DOHH2 (cell line): ENCODE measurements around the gene ITGA8.

ENCODE experiments used
- H3F3A ChIP-seq: fragments of 200-600 bp; sonication (generic), shearing (Covaris generic); 2 replicates; pipeline ENCODE4 v1.6.0; 2016; ENCODE audit warnings: antibody characterized with exemption, mild to moderate bottlenecking; ENCODE audit not compliant: control insufficient read depth, insufficient read depth
- H3K27ac ChIP-seq: fragments of 200-600 bp; sonication (generic); 2 replicates; pipeline ENCODE4 v1.5.1; 2014; ENCODE audit warnings: low read depth, mild to moderate bottlenecking, low read length, moderate library complexity
- H3K27me3 ChIP-seq: fragments of 200-600 bp; sonication (generic); 2 replicates; pipeline ENCODE4 v1.6.1; 2014; ENCODE audit warnings: mild to moderate bottlenecking, low read length, mixed read lengths; ENCODE audit not compliant: control insufficient read depth
- H3K36me3 ChIP-seq: fragments of 200-600 bp; sonication (generic); 2 replicates; pipeline ENCODE4 v1.6.1; 2014; ENCODE audit warnings: mild to moderate bottlenecking, low read length, moderate library complexity, mixed read lengths; ENCODE audit not compliant: control insufficient read depth
- H3K4me1 ChIP-seq: fragments of 200-600 bp; sonication (generic); 2 replicates; pipeline ENCODE4 v1.6.1; 2014; ENCODE audit warnings: mild to moderate bottlenecking, low read length, mixed read lengths; ENCODE audit not compliant: control insufficient read depth
- H3K4me2 ChIP-seq: fragments of 200-600 bp; sonication (generic); 2 replicates; pipeline ENCODE4 v1.6.0; 2014; ENCODE audit warnings: mild to moderate bottlenecking, low read length, moderate library complexity
- H3K4me3 ChIP-seq: fragments of 200-600 bp; sonication (generic); 2 replicates; pipeline ENCODE4 v1.5.1; 2014; ENCODE audit warnings: mild to moderate bottlenecking, low read length, mixed read lengths
- H3K79me2 ChIP-seq: fragments of 200-600 bp; sonication (generic); 2 replicates; pipeline ENCODE4 v1.6.1; 2014; ENCODE audit warnings: mild to moderate bottlenecking, low read length, mixed read lengths; ENCODE audit not compliant: control insufficient read depth
- H3K9me2 ChIP-seq: fragments of 200-600 bp; sonication (generic); replicated peaks from 2 replicates; pipeline ENCODE4 v1.6.1; 2014; ENCODE audit warnings: mild to moderate bottlenecking, low read length, mixed read lengths; ENCODE audit not compliant: control insufficient read depth
- H3K9me3 ChIP-seq: fragments of 200-600 bp; sonication (generic); 2 replicates; pipeline ENCODE4 v1.6.1; 2014; ENCODE audit warnings: antibody characterized with exemption, low read length, mixed read lengths; ENCODE audit not compliant: control insufficient read depth, insufficient read depth
- H4K20me1 ChIP-seq: fragments of 200-600 bp; sonication (generic); 2 replicates; pipeline ENCODE4 v1.6.0; 2014; ENCODE audit warnings: low read depth, mild to moderate bottlenecking, antibody characterized with exemption, low read length, moderate library complexity; ENCODE audit not compliant: control insufficient read depth, insufficient read depth
- CTCF ChIP-seq: fragments of 200-600 bp; sonication (generic); IDR thresholded peaks from one replicate; pipeline ENCODE4 v1.5.1; 2014; ENCODE audit warnings: antibody characterized with exemption, mild to moderate bottlenecking, low read depth, low read length; ENCODE audit not compliant: poor library complexity, severe bottlenecking
- EZH2phosphoT487 ChIP-seq: fragments of 200-600 bp; sonication (generic); IDR thresholded peaks from 2 replicates; pipeline ENCODE4 v1.6.1; 2017; ENCODE audit warnings: borderline replicate concordance, mild to moderate bottlenecking, antibody characterized with exemption, low read length, moderate library complexity, mixed read lengths

The ITGA8 gene

GRCh38 chr10:15725603-15726002 is 5.9 kb upstream of the ITGA8 start:
- Histone ChIP-seq H3K27me3 (no peaks in the 10 kb centered on the region), H4K20me1 (no peaks in the 10 kb centered on the region), H3K79me2 (no peaks in the 10 kb centered on the region), H3K4me3 (no peak overlapping the region), H3K4me2 (no peak overlapping the region), H3K9me2 (no peaks in the 10 kb centered on the region), H3K4me1 (no peaks in the 10 kb centered on the region), H3F3A (no peaks in the 10 kb centered on the region), H3K27ac (no peak overlapping the region), H3K36me3 (no peaks in the 10 kb centered on the region), H3K9me3 (no peaks in the 10 kb centered on the region)
- no peak for TF ChIP-seq EZH2phosphoT487
- TF ChIP-seq CTCF, result peak; percentile 37

GRCh38 chr10:15724683-15725082 is 5.0 kb upstream of the ITGA8 start:
- H3K9me3 ChIP-seq, result no peaks in the 10 kb centered on the region
- TF ChIP-seq CTCF (no peak), EZH2phosphoT487 (no peak)
- H3K9me2 ChIP-seq, result no peaks in the 10 kb centered on the region
- no peak overlapping the region for H3K4me3 ChIP-seq
- H3K27me3 ChIP-seq, result no peaks in the 10 kb centered on the region
- no peaks in the 10 kb centered on the region for H3K36me3 ChIP-seq
- no peak overlapping the region for H3K4me2 ChIP-seq
- H4K20me1 ChIP-seq, result no peaks in the 10 kb centered on the region
- no peaks in the 10 kb centered on the region for H3K4me1 ChIP-seq
- no peaks in the 10 kb centered on the region for H3K79me2 ChIP-seq
- H3K27ac ChIP-seq, result no peak overlapping the region
- H3F3A ChIP-seq, result no peaks in the 10 kb centered on the region

GRCh38 chr10:15723803-15724202 is 4.1 kb upstream of the ITGA8 start:
- TF ChIP-seq EZH2phosphoT487, result no peak
- TF ChIP-seq CTCF, result no peak
- H3K27ac ChIP-seq, result no peak overlapping the region
- no peak overlapping the region for H3K4me2 ChIP-seq
- no peaks in the 10 kb centered on the region for H3K4me1 ChIP-seq
- H3K27me3 ChIP-seq, result no peaks in the 10 kb centered on the region
- no peaks in the 10 kb centered on the region for H3K79me2 ChIP-seq
- no peaks in the 10 kb centered on the region for H3K9me3 ChIP-seq
- H3K4me3 ChIP-seq, result no peak overlapping the region
- H4K20me1 ChIP-seq, result no peaks in the 10 kb centered on the region
- no peaks in the 10 kb centered on the region for H3K9me2 ChIP-seq
- no peaks in the 10 kb centered on the region for H3F3A ChIP-seq
- no peaks in the 10 kb centered on the region for H3K36me3 ChIP-seq
